HG03159 (cell line): ENCODE data around the gene PDE7B.

Source experiments
- ATAC-seq: cut with Tn5 transposase; IDR thresholded peaks from one replicate; pipeline ENCODE4 v1.9.1; 2021; ENCODE audit warnings: mild to moderate bottlenecking, moderate library complexity; ENCODE audit not compliant: unreplicated experiment

Gene PDE7B

DNA sequence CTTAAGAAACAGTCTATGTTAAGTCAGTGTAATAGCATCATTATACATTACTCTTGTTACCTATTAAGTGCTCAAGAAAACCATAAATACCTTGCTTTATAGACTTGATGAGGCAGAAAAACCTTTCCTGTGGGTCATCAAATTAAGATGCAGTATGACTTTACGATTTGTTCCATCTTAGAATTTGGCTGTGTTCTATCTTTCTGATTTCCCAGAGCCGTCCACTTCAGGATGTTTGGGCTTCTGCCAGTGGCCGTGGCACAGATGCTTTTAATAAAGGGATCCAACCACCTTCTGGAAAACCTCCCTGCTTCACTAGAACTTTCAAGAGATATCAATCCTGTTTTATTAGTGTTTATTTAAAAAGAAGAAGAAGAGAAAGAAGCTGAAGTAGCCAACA is 71.2 kb downstream of the PDE7B start:
- no peak for ATAC-seq

DNA sequence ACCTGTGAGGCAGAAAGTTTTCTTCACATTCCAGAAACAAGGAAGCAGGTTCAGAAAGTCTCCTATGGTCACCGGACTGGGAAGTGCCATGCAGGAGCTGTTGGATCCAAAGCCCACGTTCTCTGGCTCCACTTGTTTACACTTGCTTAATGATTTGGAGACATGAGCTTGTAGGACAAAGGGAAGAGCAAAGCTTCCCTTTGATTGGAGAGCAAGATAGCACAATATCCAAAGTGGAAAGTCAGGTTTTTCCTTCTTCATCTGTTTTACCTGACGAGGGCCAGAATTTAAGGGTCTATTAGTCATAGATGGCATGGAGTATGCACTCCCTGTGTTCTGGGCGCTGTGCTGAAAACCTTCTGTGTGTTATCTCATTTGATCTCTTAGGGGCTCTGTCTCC is 81.2 kb downstream of the PDE7B start:
- no peak for ATAC-seq

DNA sequence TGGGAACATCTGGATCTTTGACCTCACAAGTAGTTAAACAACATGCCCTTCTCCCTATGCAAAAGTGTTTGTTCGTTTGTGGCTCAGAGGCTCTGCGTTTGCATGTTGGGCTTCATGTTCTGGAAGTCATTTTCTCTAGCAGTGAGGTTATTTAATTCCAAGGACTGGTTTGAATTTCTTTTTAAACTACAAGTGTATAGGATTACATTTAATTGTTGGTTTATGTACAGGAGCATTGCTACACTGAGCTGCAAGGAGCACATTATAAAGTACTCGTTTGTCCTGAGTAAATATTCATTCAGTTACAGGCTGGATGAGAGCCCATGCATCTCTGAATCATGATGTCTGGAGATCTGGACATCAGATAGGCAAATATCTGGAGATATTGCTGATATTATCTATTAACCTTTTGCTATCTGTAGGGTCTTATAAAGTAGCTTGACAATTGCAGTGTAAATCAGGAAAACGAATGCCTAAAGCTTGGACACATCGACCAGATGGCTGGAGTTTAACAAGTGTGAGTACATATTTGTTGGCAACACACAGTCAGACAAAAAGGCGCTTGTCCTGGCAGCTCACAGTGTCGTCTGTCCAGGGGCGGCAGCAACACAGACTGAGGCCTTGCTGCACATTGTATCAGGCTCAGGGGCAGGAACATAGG is 84.6 kb downstream of the PDE7B start:
- no peak for ATAC-seq

DNA sequence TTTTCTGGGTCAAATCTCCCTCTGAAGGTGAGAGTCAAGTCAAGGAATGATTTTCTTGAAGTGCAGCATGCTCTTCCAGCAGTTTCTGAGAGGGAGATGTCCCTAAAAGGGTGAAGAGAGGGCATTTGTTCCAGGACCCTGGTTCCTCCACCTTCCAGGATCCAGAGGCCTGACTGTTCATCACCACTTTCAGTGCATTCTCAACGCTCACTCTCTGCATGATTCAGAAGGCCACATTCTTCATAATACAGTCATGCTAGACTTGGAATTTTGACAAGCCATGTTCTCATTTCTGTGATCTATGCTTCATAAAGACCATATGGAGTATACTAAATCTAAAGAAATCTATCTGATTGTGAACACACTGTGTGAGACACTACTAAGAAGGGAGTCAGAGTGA is 85.1 kb downstream of the PDE7B start:
- ATAC-seq, result no peak

DNA sequence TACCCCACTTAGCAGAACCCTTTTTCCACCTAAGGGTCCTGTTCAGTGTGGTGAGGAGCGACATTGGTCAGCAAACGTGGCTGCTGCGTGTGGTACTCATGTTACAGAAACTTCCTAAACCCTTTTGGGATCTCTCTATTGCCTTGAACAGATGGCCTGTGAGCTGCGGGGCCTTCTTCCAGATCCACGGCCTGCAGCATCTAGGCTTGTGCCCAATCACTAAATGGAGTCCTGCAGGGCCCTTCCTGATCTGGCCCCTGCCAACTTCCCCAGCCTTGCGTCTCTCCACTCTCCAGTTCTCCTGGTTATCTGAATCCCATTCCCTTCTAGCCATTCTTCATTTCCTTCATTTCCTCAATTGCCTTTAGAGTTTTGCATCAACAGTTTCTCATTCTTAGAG is 85.6 kb downstream of the PDE7B start:
- no peak for ATAC-seq

DNA sequence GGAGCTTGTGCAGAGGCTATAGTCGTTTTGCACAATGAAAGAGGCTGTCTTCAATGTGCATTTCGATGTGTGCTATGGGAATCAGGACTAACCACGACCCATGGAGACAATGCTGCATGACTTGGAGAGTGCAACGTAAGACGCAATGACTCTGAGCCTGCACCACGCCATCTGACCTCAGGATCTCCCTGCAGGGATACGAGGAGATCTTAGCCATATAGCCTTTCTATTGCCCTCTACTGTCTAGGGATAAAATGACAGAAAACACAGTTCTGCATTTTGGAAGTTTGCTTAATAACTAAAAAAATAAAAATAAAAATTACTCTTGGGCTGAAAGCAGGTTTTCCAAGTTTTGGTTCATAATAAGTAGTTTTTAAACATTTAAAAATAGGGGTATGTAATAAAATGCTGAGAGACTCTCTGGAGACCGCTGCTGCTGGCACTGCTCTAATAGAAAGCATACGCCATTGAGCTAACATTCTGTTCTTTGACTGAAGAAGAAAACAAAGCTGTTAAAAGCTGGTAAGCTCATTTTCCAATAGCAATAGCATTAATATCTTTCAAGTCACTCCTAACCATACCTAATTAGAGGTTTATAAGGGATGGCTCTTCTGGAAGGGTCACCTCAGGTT is 87.2 kb downstream of the PDE7B start:
- no peak for ATAC-seq

DNA sequence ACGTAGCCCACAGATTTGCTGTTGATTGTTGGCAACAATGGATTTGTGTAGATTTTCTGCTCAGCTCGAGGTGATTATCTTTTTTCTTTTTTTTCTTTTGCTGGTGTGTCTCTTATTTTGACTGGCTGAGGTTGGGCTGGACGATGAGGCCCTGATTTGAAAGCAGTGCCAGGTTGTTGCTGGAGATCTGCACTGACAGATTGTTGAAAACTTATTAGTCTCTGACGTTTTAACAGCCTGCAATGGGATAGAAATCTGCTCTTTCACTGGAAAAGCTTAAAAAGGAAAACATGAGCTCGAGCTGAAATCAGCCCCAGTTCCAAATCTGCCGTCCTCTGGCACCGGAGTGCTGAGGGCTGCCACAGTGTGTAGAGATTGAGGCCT is 87.7 kb downstream of the PDE7B start:
- no peak for ATAC-seq

DNA sequence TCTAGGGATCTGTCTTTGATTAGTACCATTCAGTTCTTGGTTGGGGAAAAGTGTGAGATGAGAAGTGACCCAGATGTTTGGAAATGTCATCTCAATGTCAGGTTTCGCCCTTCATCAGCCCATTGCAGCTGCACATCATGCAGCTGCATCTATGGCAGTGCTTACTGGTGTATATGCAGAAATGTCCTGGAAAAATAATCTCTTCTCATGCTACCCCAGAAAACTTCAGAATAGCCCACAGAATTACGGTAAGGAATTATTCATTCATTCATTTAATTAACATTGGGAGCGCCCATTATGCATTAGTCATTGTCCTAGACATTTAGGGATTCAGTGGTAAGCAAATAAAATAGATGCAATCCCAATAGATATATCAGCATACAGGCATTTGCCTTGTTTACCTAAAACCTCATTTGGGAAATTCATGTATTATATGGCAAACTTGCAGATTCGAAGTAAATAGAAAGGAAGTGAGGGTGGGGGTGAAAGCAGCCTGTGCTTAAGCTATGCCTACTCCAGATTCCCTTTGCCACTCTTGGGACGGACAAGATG is 89.2 kb downstream of the PDE7B start:
- ATAC-seq, result no peak

DNA sequence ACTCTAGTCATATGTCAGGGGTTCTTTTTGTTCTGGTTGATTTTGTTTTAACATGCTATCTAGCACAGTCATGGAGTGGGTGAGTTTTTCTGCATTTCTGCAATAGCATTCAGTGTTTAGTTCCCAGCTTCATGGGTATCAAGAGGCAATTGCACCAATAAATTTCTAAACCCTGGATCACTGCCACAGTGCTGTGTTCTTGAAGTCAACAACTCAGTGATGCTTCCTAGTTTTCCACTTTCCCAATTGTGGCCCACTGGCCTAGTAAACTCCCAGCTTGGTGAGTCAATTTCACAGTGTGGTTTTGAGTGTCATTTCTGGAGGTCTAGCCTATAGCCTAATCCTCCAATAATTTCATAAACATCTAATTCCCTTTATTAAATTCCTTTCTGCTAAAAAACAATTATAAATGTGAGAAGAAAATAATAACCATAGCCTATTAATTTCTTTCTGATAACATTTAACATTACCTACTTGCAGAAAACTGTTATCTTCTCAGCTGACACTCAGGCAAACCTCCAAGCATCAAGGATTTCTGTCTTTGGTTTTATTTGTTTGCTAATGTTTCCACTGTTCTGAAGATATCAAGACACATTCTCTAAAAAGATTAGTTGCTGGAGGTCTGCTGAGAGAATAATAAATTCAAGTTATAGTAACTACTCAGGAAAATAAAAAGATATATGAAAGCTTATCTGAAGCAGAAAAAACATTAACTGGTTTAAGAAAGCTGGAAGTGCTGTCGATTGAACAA is 89.9 kb downstream of the PDE7B start:
- ATAC-seq, result no peak

DNA sequence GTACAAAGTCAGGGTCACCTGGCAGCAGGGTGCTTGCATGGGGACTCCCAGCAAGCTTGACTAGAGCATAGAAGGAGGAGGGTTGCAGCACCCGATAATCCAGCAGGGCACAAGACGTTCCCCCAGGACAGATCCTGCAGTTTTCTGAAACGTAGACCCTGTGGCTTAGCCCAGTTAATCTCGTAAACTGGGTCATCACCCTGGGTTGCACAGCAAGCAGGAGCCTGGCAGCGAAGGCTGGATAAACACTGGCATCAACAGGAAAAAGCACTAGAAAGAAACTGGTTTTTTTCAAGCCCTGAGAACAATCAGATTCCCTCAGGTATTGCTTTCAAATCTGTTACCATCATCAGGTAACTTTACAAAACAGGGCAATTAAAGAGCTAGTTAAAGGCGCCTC is 92.6 kb downstream of the PDE7B start:
- no peak for ATAC-seq

DNA sequence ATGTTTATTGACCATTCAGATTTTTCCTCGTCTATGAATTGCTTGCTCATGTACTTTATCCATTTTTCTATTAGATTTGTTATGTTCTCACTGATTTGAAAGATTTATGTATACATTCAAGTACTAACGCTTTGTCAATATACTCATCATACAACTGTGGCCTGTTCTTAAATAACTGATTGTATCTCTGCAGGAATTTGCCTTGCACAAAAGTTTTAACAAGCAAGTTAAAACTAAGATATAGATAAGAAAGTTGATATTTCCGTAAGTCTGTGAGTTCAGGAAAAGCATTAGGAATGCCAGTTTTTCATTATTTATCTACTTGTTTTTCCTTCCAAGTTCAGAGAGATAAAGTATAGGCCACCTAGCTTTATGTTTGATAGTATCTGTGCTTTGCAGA is 95.2 kb downstream of the PDE7B start:
- no peak for ATAC-seq

DNA sequence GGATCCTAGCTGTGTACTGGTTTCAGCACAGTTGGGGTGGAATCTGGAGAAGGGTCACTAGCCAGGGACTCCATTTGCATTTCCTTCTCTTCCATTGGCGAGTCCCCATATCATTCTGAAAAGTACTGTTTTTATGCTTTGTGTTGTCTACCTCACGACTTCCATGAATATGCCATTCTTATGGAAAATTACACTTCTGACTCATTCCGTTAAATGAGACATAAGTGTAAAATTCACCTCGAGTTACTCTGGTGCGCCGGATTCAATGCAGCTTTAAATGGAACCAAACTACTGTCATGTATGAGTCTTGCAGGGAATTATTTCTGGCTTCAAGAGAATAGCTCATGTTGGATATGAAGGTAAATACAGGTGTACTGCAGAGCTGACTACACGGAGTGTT is 99.2 kb downstream of the PDE7B start:
- ATAC-seq, result no peak

DNA sequence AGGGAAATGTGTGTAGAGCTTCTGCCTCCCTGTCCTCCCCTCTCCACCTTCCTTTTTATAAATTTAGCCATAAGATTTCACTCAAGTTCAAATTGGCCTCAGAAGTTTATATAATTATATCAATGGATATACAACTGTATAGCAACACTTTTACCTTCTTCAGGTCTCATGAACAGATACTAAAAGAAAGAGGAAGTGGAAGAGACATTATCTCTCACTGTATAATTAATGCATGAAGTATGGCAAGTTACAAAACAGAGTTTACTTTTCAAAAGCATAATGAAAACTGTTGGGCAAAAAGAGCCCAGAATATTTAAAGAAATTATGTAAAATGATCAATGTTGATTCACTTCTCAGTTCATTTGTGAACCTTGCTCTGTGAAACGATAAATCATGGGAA is 99.7 kb downstream of the PDE7B start:
- ATAC-seq, result peak; percentile 54

DNA sequence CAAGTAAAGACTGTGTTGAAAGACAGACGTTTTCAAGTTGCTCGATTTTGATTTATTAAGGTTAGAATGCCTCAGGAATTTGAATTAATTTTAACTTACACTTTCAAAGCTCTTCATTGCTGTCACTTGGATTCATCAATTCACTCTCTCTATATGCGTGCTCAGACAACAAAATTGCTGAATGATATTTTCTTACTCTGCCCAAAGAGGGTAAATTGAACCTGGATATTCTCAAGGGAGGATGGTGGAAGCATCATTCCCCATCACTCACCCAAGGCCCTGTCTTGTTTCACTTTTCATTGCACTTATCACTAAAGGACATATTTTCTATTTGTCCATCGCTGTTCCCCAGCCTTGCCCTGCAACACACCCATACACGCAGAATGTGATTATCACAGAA is 102.3 kb downstream of the PDE7B start:
- ATAC-seq, result no peak

DNA sequence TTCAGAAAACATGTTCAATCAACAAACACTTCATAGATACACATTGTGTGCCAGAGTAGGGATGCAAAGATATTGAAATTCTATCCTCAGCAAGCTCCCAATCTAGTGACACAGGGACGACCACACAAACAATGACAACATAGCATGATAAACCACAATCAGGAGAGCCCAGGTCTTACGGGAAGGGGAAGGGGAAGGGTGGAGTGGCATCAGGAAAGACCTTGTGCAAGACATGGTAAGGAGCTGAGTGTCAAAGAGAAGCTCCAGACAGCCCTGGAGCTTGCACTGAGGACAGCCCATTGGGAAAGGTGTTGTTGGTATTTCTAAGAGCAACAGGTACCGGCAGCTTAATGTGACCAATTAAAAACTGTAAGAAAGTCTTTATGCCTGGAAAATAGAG is 103.6 kb downstream of the PDE7B start:
- no peak for ATAC-seq

DNA sequence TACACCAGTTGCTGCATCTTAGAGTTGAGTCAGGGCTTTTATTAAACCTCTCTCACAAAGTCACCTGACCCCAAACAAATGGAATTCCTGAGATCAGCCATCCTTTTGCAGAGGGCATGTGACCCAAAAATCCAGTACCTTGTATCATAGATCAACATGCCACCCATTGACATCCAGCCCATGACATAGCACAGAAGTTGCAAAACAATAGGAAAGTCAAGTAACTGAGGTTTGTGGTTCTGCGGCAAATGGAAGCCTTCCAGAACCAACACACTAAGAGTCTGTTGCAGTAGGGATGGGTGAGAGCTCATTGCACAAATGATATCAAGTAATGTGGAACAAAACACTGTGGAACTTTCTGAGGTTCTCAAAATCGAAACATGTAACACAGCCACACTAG is 111.2 kb downstream of the PDE7B start:
- ATAC-seq, result no peak

DNA sequence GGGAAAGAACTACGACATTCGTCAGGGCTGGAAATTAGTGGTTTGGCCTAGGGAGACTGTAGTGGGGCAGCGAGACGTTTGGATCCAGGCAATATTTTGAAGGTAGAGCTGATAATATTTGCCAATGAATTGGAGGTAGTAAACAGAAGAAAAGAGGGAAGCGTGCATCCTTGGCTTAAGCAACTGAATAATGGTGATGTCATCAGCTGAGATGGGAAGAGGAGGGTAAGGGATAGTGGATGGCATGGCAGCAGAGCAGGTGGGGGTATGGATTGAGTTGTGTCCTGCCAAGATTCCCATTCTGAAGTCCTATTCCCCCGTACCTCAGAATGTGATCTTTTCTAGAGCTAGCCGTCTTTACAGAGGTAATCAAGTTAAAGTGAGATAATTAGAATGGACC is 119.2 kb downstream of the PDE7B start:
- ATAC-seq, result no peak

DNA sequence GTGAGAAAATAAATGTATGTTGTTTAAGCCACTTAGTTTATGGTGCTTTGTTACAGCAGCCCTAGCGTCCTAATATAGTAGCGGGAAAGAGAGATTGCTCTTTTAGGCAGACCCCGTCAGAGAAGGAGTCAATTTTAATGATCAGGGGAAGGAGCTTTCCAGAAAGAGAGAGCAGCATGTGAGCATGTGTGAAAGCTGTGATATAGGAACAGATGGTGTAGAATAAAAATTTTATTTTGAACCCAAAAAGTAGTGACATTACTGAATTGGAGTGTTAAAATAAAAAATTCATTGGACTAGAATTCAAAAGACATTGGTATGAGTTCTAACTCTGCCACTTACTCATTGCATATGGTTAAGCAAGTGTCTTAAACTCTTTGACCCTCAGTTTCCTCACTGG is 119.8 kb downstream of the PDE7B start:
- ATAC-seq, result no peak

DNA sequence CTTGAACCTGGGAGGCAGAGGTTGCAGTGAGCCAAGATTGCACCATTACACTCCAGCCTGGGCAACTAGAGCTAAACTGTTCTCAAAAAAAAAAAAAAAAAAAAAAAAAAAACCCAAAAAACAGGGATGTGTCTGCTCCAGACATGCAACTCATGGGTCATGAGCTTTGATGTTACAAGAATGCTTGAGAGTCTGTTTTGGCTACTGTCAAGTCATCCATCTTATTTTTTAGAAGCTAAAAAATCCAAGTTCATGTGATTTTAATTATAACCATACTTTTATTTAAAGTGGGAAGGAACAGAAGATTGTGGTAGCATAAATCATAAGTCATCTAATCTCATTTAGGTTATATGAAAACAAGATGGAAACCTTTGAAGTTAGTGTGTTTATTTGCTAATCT is 120.6 kb downstream of the PDE7B start:
- ATAC-seq, result no peak

DNA sequence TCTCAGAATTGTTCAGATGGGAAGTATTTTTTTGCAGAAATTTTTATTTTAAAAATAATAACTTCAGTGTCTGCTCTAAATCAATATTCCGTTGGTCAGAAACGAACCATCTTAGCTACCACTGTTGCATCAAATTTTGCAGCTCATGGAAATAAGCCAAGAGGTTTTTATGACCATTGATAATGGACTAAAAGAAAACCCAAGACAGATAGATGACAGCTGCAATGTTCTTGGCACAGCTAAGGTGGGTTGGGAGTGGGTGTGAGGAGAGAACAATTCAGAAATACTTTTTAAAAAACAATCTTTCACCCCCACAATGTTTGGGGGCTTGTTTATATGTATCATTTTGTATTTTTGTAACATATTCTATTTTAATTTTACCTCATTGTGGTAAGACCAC is 121.1 kb downstream of the PDE7B start:
- ATAC-seq, result no peak

DNA sequence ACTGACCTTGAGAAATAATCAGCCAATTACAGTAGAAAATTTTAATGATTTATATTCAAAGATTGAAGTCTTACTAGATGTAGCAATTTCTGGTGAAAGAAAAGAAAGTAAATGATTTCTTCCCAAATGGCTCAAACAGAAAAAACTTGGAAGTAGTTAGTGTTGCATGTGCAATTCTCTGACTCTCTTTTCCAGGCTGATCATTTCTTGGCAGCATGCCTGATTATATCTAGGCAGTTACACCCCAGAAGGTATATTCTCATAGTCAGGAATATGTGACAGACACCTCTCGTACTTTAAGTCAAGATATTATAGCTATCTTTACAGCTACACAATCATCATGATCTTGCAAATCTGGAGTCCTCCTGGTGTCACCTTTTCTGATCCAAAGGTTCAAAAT is 122.9 kb downstream of the PDE7B start:
- ATAC-seq, result no peak

DNA sequence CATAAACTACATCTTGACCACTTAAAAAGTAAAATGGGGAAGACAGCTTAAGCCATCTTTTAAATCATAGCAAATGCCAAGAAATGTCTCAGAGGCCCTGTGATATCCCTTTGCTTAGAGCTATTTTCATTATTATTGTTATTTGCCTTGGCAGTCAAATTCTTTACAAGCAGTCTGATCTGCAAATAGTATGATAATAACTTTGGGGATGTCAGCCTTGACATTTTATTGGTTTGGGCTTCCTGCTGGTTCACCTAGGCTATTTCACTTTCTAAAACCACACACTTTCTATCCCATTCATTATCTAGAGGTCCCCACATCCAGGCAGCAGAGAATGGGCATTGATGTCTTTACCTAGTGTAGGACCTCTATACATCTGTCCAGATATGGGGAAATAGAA is 125.1 kb downstream of the PDE7B start:
- no peak for ATAC-seq
